IMR-90 (cell line): ENCODE results near the gene SLC25A41. TPM values are rescaled to one million over a fixed set of nuclear protein-coding genes. Genes with fewer than 3 reads are reported as not detected.

Experiments used
- ATAC-seq: fragments of 200-7000 bp; cut with Tn5 transposase; 2 replicates; pipeline ENCODE4 v1.9.1; 2020; ENCODE audit warnings: low read depth, mild to moderate bottlenecking, moderate library complexity
- BruUV-seq: library from RNA; stranded (reverse); fragments of 400-500 nt; replicated peaks from 2 replicates; lab custom pipeline; 2021; lab: Mats Ljungman, UMichigan
- CTCF ChIA-PET: fragments of 300-600 bp; formaldehyde crosslinking; extraction: SDS; loops from one replicate; lab custom pipeline; 2021; ENCODE audit warnings: antibody characterized with exemption; lab: Yijun Ruan, JAX
- POLR2A ChIA-PET: fragments of 300-600 bp; sonication (Branson Sonifier 250); formaldehyde crosslinking; loops from one replicate; lab custom pipeline; 2022; ENCODE audit warnings: antibody characterized with exemption; ENCODE audit not compliant: unreplicated experiment; lab: Charles Lee
- DNase-seq: peaks from one replicate; pipeline ENCODE4 v3.0.0; 2013
- H2AFZ ChIP-seq: replicated peaks from 2 replicates; pipeline ENCODE3; 2013; ENCODE audit warnings: low read length, mild to moderate bottlenecking; ENCODE audit not compliant: poor library complexity
- H2AK5ac ChIP-seq: 2 replicates; pipeline ENCODE4 v1.6.1; 2013; ENCODE audit warnings: low read depth, low read length, inconsistent platforms
- H2AK9ac ChIP-seq: replicated peaks from 2 replicates; pipeline ENCODE3; 2013; ENCODE audit warnings: mild to moderate bottlenecking, low read depth, low read length, moderate library complexity; ENCODE audit not compliant: poor library complexity
- H2BK120ac ChIP-seq: 2 replicates; pipeline ENCODE4 v1.6.1; 2013; ENCODE audit warnings: low read depth, low read length, inconsistent platforms
- H2BK15ac ChIP-seq: 3 replicates; pipeline ENCODE4 v1.6.1; 2013; ENCODE audit warnings: low read depth, low read length, inconsistent platforms
- H2BK20ac ChIP-seq: 2 replicates; pipeline ENCODE4 v1.6.1; 2013; ENCODE audit warnings: low read depth, mild to moderate bottlenecking, inconsistent platforms, low read length, moderate library complexity
- H2BK5ac ChIP-seq: 2 replicates; pipeline ENCODE4 v1.6.1; 2013; ENCODE audit warnings: mild to moderate bottlenecking, low read depth, low read length, inconsistent platforms; ENCODE audit not compliant: poor library complexity, severe bottlenecking
- H3K14ac ChIP-seq: replicated peaks from 2 replicates; pipeline ENCODE4 v1.6.1; 2013; ENCODE audit warnings: low read depth, low read length, inconsistent platforms
- H3K18ac ChIP-seq: 2 replicates; pipeline ENCODE4 v1.6.1; 2013; ENCODE audit warnings: low read depth, low read length, control low read depth
- H3K23ac ChIP-seq: 2 replicates; pipeline ENCODE4 v1.6.1; 2013; ENCODE audit warnings: low read depth, low read length, inconsistent platforms
- H3K27ac ChIP-seq: 2 replicates; pipeline ENCODE4 v1.5.1; 2013; ENCODE audit warnings: mild to moderate bottlenecking, control low read depth, low read length; ENCODE audit not compliant: insufficient read depth
- H3K27me3 ChIP-seq: 2 replicates; pipeline ENCODE4 v1.6.1; 2013; ENCODE audit warnings: low read length; ENCODE audit not compliant: control insufficient read depth, insufficient read depth
- H3K36me3 ChIP-seq: 2 replicates; pipeline ENCODE4 v1.6.1; 2013; ENCODE audit warnings: low read length, mixed read lengths; ENCODE audit not compliant: control insufficient read depth, insufficient read depth
- H3K4ac ChIP-seq: 2 replicates; pipeline ENCODE4 v1.6.1; 2013; ENCODE audit warnings: low read depth, low read length, inconsistent platforms
- H3K4me1 ChIP-seq: 2 replicates; pipeline ENCODE4 v1.6.1; 2013; ENCODE audit warnings: low read length, mixed read lengths; ENCODE audit not compliant: control insufficient read depth, insufficient read depth
- H3K4me2 ChIP-seq: 2 replicates; pipeline ENCODE4 v1.6.1; 2013; ENCODE audit warnings: low read depth, mild to moderate bottlenecking, control low read depth, low read length, moderate library complexity
- H3K4me3 ChIP-seq: 2 replicates; pipeline ENCODE4 v1.5.1; 2013; ENCODE audit warnings: low read depth, mild to moderate bottlenecking, control low read depth, low read length, moderate library complexity; ENCODE audit not compliant: insufficient read depth
- H3K56ac ChIP-seq: 2 replicates; pipeline ENCODE4 v1.6.1; 2013; ENCODE audit warnings: low read length, inconsistent platforms; ENCODE audit not compliant: insufficient read depth; ENCODE audit errors: extremely low read depth
- H3K79me1 ChIP-seq, 2 experiments: 2 replicates each; pipeline ENCODE4 v1.6.1; 2013; ENCODE audit warnings: low read length in 2 of 2, inconsistent platforms in 1 of 2, low read depth in 1 of 2
- H3K9ac ChIP-seq: 2 replicates; pipeline ENCODE4 v1.6.1; 2013; ENCODE audit warnings: low read depth, low read length, control low read depth
- H3K9me1 ChIP-seq: 2 replicates; pipeline ENCODE4 v1.6.1; 2013; ENCODE audit warnings: low read length, inconsistent platforms; ENCODE audit not compliant: insufficient read depth
- H3K9me3 ChIP-seq: 2 replicates; pipeline ENCODE4 v1.6.1; 2013; ENCODE audit warnings: low read length; ENCODE audit not compliant: control insufficient read depth, insufficient read depth
- H4K20me1 ChIP-seq: 2 replicates; pipeline ENCODE4 v1.6.1; 2013; ENCODE audit warnings: low read length, inconsistent platforms; ENCODE audit not compliant: insufficient read depth
- H4K5ac ChIP-seq: 2 replicates; pipeline ENCODE4 v1.6.1; 2013; ENCODE audit warnings: mild to moderate bottlenecking, low read depth, low read length, control low read depth
- H4K8ac ChIP-seq, 2 experiments: 2 replicates each; pipeline ENCODE4 v1.6.1; 2013; ENCODE audit warnings: low read depth in 2 of 2, low read length in 2 of 2, control low read depth in 1 of 2, inconsistent platforms in 1 of 2
- H4K91ac ChIP-seq: 2 replicates; pipeline ENCODE4 v1.6.1; 2013; ENCODE audit warnings: low read depth, low read length, inconsistent platforms; ENCODE audit not compliant: insufficient read depth
- BHLHE40 ChIP-seq: fragments of 150-350 bp; IDR thresholded peaks from 2 replicates; pipeline ENCODE4 v1.6.1; 2016; ENCODE audit warnings: mild to moderate bottlenecking, low read depth, low read length
- CEBPB ChIP-seq: IDR thresholded peaks from 2 replicates; pipeline ENCODE4 v1.6.1; 2012; ENCODE audit warnings: low read depth, low read length, improper control_type of control experiment
- CHD1 ChIP-seq: IDR thresholded peaks from 2 replicates; pipeline ENCODE4 v1.6.1; 2012; ENCODE audit warnings: low read depth, low read length, improper control_type of control experiment
- ELK1 ChIP-seq: fragments of 150-350 bp; IDR thresholded peaks from 2 replicates; pipeline ENCODE4 v1.6.1; 2016; ENCODE audit warnings: low read depth, mild to moderate bottlenecking, low read length, moderate library complexity, borderline replicate concordance
- FOS ChIP-seq: fragments of 150-350 bp; IDR thresholded peaks from 2 replicates; pipeline ENCODE4 v1.6.1; 2016; ENCODE audit warnings: low read depth, low read length
- MAFK ChIP-seq: IDR thresholded peaks from 2 replicates; pipeline ENCODE4 v1.6.1; 2012; ENCODE audit warnings: low read depth, low read length, improper control_type of control experiment
- MAZ ChIP-seq: IDR thresholded peaks from 2 replicates; pipeline ENCODE4 v1.6.1; 2012; ENCODE audit warnings: low read depth, mild to moderate bottlenecking, low read length, improper control_type of control experiment, moderate library complexity, borderline replicate concordance
- MXI1 ChIP-seq: IDR thresholded peaks from 2 replicates; pipeline ENCODE4 v1.6.1; 2012; ENCODE audit warnings: low read depth, mild to moderate bottlenecking, low read length, moderate library complexity, borderline replicate concordance
- NFE2L2 ChIP-seq: fragments of 150-350 bp; IDR thresholded peaks from 2 replicates; pipeline ENCODE4 v1.6.1; 2016; ENCODE audit warnings: low read depth, mild to moderate bottlenecking, low read length
- POLR2A ChIP-seq: IDR thresholded peaks from 2 replicates; pipeline ENCODE4 v1.6.1; 2012; ENCODE audit warnings: mild to moderate bottlenecking, low read depth, low read length
- RAD21 ChIP-seq: IDR thresholded peaks from 2 replicates; pipeline ENCODE4 v1.6.1; 2012; ENCODE audit warnings: low read length, improper control_type of control experiment
- RCOR1 ChIP-seq: IDR thresholded peaks from 2 replicates; pipeline ENCODE4 v1.6.1; 2012; ENCODE audit warnings: mild to moderate bottlenecking, low read length, improper control_type of control experiment; ENCODE audit not compliant: insufficient replicate concordance
- RFX5 ChIP-seq: IDR thresholded peaks from 2 replicates; pipeline ENCODE4 v1.8.0; 2012; ENCODE audit warnings: low read depth, mild to moderate bottlenecking, low read length, moderate library complexity
- SMC3 ChIP-seq: fragments of 150-350 bp; IDR thresholded peaks from 2 replicates; pipeline ENCODE4 v1.6.1; 2016; ENCODE audit warnings: low read depth, mild to moderate bottlenecking, antibody characterized with exemption, low read length, moderate library complexity
- WGBS, 2 experiments: methylation state at CpG; one replicate each; pipeline versions ENCODE4 v1.1.5 to v1.1.7; 2013; ENCODE audit warnings: missing lambda C conversion rate in 2 of 2; ENCODE audit not compliant: insufficient read length in 1 of 2; ENCODE audit errors: extremely low coverage in 2 of 2; 5-methylcytosine and 5-hydroxymethylcytosine counted together
- dilution Hi-C: fragments of 300-500 bp; cut with HindIII; formaldehyde crosslinking; loops from one replicate; pipeline ENCODE4 v1.14.3; 2018; ENCODE audit warnings: low sequenced_read_pairs; ENCODE audit not compliant: unreplicated experiment
- in situ Hi-C: fragments of 300-500 bp; cut with MboI; formaldehyde crosslinking; loops from 3 replicates; pipeline ENCODE4 v1.14.3; 2019; ENCODE audit warnings: low sequenced_read_pairs, inconsistent platforms, mixed read lengths
- intact Hi-C: fragments of 100-400 bp; cut with micrococcal nuclease; formaldehyde crosslinking; loops from 2 replicates; pipeline ENCODE4 v1.10.0; 2022
- polyA plus RNA-seq, 3 experiments: library from polyadenylated mRNA; depleted of rRNA; stranded (reverse); fragments of >200 nt; gene quantifications; 2 replicates each; pipeline ENCODE4 v1.2.3, GENCODE V29; 2012; ENCODE audit warnings: low replicate concordance in 1 of 3
- total RNA-seq: library from RNA; depleted of rRNA; stranded (reverse); fragments of >200 nt; gene quantifications from 2 replicates; pipeline ENCODE4 v1.2.3, GENCODE V29; 2012
- TF ChIP-seq, protein P1 (sequence below): fragments of 150-350 bp; IDR thresholded peaks from 2 replicates; pipeline ENCODE4 v1.6.1; 2017; ENCODE audit warnings: mild to moderate bottlenecking, antibody characterized with exemption, low read length, low read depth
- TF ChIP-seq, protein P2 (sequence below): conservative IDR thresholded peaks from 2 replicates; pipeline ENCODE4 v1.5.1; 2012; ENCODE audit warnings: mild to moderate bottlenecking, low read depth, low read length, improper control_type of control experiment

Gene SLC25A41
- total and polyA plus RNA-seq, 2 of the 4 experiments (the other 2 are of a cell fraction), result not detected

- Histone ChIP-seq H2BK20ac (no peak overlapping the region), H3K18ac (no peak overlapping the region), H4K91ac (no peak overlapping the region), H4K20me1 (no peaks in the 10 kb centered on the region), H3K36me3 (peaks cover 16% of the 10 kb centered on the region), H3K23ac (no peak overlapping the region), H3K27ac (no peak overlapping the region), H4K5ac (no peak overlapping the region), H3K9me3 (peaks cover 10% of the 10 kb centered on the region; the same call in 1 of the 2 replicates), H2AK9ac (no peak overlapping the region), H3K27me3 (no peaks in the 10 kb centered on the region), H2BK5ac (no peak overlapping the region), H3K79me1 (peaks cover 0 to 3% of the 10 kb centered on the region in 2 experiments; a peak in 1 of 4 replicates), H2AK5ac (no peak overlapping the region), H3K9me1 (no peaks in the 10 kb centered on the region), H3K4me3 (no peak overlapping the region), H3K9ac (no peak overlapping the region), H3K14ac (no peak overlapping the region), H4K8ac (no peak overlapping the region), H2BK120ac (no peak overlapping the region), H2BK15ac (no peak overlapping the region), H3K4me1 (peaks cover 3% of the 10 kb centered on the region; the same call in 1 of the 2 replicates), H3K4me2 (no peak overlapping the region), H2AFZ (no peak overlapping the region), H3K4ac (no peak overlapping the region), H3K56ac (no peak overlapping the region)
- in situ Hi-C loops, result no loop called here
- DNase-seq (no peak), ATAC-seq (no peak)
- WGBS, 2 experiments, result 80% methylated on average over 4 of the region's 11 CpGs; no CpG with 5 or more reads in 1 of the 2 experiments
- dilution Hi-C loops, result no loop called here
- ChIA-PET POLR2A (interaction anchor here (0.6 to 1.1 kb wide), 2 partner anchors 9 to 21 kb away, joined by 3 to 7 read pairs; no protein-coding TSS in a partner anchor), CTCF (no interaction called here)
- TF ChIP-seq, protein P1, sequence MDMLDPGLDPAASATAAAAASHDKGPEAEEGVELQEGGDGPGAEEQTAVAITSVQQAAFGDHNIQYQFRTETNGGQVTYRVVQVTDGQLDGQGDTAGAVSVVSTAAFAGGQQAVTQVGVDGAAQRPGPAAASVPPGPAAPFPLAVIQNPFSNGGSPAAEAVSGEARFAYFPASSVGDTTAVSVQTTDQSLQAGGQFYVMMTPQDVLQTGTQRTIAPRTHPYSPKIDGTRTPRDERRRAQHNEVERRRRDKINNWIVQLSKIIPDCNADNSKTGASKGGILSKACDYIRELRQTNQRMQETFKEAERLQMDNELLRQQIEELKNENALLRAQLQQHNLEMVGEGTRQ, result no peak
- TF ChIP-seq CEBPB (no peak), MAZ (no peak), POLR2A (no peak), FOS (no peak), MXI1 (no peak), NFE2L2 (no peak), CHD1 (no peak), RFX5 (no peak), MAFK (no peak), RAD21 (no peak), BHLHE40 (no peak), SMC3 (no peak), RCOR1 (no peak), ELK1 (no peak)
- TF ChIP-seq, protein P2, sequence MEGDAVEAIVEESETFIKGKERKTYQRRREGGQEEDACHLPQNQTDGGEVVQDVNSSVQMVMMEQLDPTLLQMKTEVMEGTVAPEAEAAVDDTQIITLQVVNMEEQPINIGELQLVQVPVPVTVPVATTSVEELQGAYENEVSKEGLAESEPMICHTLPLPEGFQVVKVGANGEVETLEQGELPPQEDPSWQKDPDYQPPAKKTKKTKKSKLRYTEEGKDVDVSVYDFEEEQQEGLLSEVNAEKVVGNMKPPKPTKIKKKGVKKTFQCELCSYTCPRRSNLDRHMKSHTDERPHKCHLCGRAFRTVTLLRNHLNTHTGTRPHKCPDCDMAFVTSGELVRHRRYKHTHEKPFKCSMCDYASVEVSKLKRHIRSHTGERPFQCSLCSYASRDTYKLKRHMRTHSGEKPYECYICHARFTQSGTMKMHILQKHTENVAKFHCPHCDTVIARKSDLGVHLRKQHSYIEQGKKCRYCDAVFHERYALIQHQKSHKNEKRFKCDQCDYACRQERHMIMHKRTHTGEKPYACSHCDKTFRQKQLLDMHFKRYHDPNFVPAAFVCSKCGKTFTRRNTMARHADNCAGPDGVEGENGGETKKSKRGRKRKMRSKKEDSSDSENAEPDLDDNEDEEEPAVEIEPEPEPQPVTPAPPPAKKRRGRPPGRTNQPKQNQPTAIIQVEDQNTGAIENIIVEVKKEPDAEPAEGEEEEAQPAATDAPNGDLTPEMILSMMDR, result no peak
- BruUV-seq, result no TSS peak
- intact Hi-C loops, result loop anchor here (10.0 kb wide), 1 partner anchor 659 kb away; the partner anchor contains the start of gene DUS3L
These were observed 20.5 kb upstream of the SLC25A41 start for GRCh38 chr19:6453951-6454565.
